Hepatocyte (in vitro differentiated cells): ENCODE data around the gene THTPA. TPM values are rescaled to one million over a fixed set of nuclear protein-coding genes. Genes with fewer than 3 reads are reported as not detected.

ENCODE experiments used
- DNase-seq: peaks from one replicate; pipeline ENCODE4 v3.0.0-alpha.2; 2016; ENCODE audit warnings: low spot score
- H2AFZ ChIP-seq: fragments of 200-600 bp; sonication (generic); 2 replicates; pipeline ENCODE4 v1.6.0; 2016; ENCODE audit warnings: antibody characterized with exemption, mild to moderate bottlenecking
- H3K27ac ChIP-seq: fragments of 200-600 bp; sonication (generic); 2 replicates; pipeline ENCODE4 v1.5.1; 2016; ENCODE audit warnings: mild to moderate bottlenecking
- H3K27me3 ChIP-seq: fragments of 200-600 bp; sonication (generic); 2 replicates; pipeline ENCODE4 v1.6.1; 2016
- H3K36me3 ChIP-seq: fragments of 200-600 bp; sonication (generic); replicated peaks from 2 replicates; pipeline ENCODE4 v1.5.1; 2016; ENCODE audit warnings: low read depth; ENCODE audit not compliant: insufficient read depth
- H3K4me1 ChIP-seq: fragments of 200-600 bp; sonication (generic); 2 replicates; pipeline ENCODE4 v1.5.1; 2016; ENCODE audit warnings: mild to moderate bottlenecking, moderate library complexity; ENCODE audit not compliant: insufficient read depth
- H3K4me2 ChIP-seq: fragments of 200-600 bp; sonication (generic); 2 replicates; pipeline ENCODE4 v1.6.0; 2016
- H3K4me3 ChIP-seq: fragments of 200-600 bp; sonication (generic); 2 replicates; pipeline ENCODE4 v1.5.1; 2016; ENCODE audit warnings: mild to moderate bottlenecking
- H3K79me2 ChIP-seq: fragments of 200-600 bp; sonication (generic); 2 replicates; pipeline ENCODE4 v1.6.0; 2017; ENCODE audit warnings: mild to moderate bottlenecking
- H3K9me2 ChIP-seq: fragments of 200-600 bp; sonication (generic); replicated peaks from 2 replicates; pipeline ENCODE4 v1.6.0; 2017; ENCODE audit warnings: mild to moderate bottlenecking; ENCODE audit not compliant: insufficient read depth
- H3K9me3 ChIP-seq: fragments of 200-600 bp; sonication (generic); 2 replicates; pipeline ENCODE4 v1.5.1; 2016; ENCODE audit warnings: low read depth, mild to moderate bottlenecking
- H4K20me1 ChIP-seq: fragments of 200-600 bp; sonication (generic); 2 replicates; pipeline ENCODE4 v1.6.0; 2016; ENCODE audit warnings: mild to moderate bottlenecking; ENCODE audit not compliant: insufficient read depth, poor library complexity, severe bottlenecking
- EZH2 ChIP-seq: fragments of 200-600 bp; sonication (generic); IDR thresholded peaks from 2 replicates; pipeline ENCODE4 v1.6.1; 2016; ENCODE audit warnings: antibody characterized with exemption, mild to moderate bottlenecking, borderline replicate concordance
- EZH2phosphoT487 ChIP-seq: fragments of 200-600 bp; sonication (generic); IDR thresholded peaks from one replicate; pipeline ENCODE4 v1.6.1; 2018; ENCODE audit warnings: antibody characterized with exemption, mild to moderate bottlenecking, low read depth, moderate library complexity; ENCODE audit not compliant: unreplicated experiment, severe bottlenecking
- WGBS: methylation state at CpG from one replicate; pipeline ENCODE4 v1.1.6; 2016; ENCODE audit warnings: low lambda C conversion rate; ENCODE audit errors: missing lambda C conversion rate; 5-methylcytosine and 5-hydroxymethylcytosine counted together
- polyA plus RNA-seq: library from polyadenylated mRNA; unstranded; fragments of >200 nt; fragmentation: Nextera tagmentation; extraction: Ambion mirVana; gene quantifications from 2 replicates; pipeline ENCODE4 v1.2.1, GENCODE V29; 2016
- total RNA-seq: library from RNA; depleted of rRNA; stranded (reverse); fragments of >200 nt; gene quantifications from 2 replicates; pipeline ENCODE4 v1.2.3, GENCODE V29; 2014
- TF ChIP-seq, protein P1 (sequence below): fragments of 200-600 bp; sonication (generic); IDR thresholded peaks from 2 replicates; pipeline ENCODE4 v1.5.1; 2016; ENCODE audit warnings: antibody characterized with exemption, mild to moderate bottlenecking; ENCODE audit not compliant: poor library complexity

The THTPA gene
- total and polyA plus RNA-seq, 2 experiments from 2014 or later: 13.5 to 15.5 TPM

DNA sequence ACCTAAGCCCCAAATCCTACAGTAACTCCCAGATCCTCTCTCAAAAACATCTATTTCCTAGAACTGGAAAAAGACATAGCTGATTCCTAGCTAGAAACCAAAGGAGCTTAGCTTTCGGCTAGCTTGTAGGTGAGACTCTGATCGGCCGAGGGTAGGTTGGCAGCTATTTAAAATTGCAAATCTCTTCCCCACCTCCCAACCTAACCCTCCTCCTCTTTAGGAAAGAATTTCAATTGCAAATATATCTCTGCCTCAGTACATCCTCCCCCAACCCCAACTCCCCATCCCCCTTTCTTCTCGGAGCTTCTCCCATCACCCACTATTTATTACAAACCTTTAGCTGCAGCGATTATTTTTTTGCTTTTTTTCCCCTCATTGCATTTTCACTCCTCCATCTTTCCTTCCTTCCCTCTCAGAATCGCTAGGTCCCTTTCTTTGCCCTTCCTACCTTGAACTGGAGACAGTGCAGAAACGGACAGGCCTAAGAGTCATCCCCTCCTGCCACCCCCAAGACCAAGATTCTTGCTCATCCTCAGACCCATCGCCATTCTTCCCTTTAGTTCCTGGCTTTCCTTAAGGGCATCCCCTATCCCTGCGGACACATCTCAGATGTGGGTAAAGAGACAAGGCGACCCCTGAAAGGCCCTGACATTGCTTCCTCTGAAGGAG is 17.9 kb upstream of the THTPA start:
- Histone ChIP-seq H3K27me3 (no peaks in the 10 kb centered on the region), H3K79me2 (no peaks in the 10 kb centered on the region), H3K9me2 (no peaks in the 10 kb centered on the region), H3K27ac (no peak overlapping the region), H3K4me3 (no peak overlapping the region), H3K36me3 (no peaks in the 10 kb centered on the region), H3K9me3 (no peaks in the 10 kb centered on the region), H2AFZ (no peak overlapping the region), H3K4me1 (no peaks in the 10 kb centered on the region), H4K20me1 (no peaks in the 10 kb centered on the region), H3K4me2 (no peak overlapping the region)
- WGBS: 39% methylated on average over 9 of the region's 10 CpGs
- DNase-seq: no peak
- no peak for TF ChIP-seq EZH2
- no peak for TF ChIP-seq EZH2phosphoT487
- TF ChIP-seq, protein P1, sequence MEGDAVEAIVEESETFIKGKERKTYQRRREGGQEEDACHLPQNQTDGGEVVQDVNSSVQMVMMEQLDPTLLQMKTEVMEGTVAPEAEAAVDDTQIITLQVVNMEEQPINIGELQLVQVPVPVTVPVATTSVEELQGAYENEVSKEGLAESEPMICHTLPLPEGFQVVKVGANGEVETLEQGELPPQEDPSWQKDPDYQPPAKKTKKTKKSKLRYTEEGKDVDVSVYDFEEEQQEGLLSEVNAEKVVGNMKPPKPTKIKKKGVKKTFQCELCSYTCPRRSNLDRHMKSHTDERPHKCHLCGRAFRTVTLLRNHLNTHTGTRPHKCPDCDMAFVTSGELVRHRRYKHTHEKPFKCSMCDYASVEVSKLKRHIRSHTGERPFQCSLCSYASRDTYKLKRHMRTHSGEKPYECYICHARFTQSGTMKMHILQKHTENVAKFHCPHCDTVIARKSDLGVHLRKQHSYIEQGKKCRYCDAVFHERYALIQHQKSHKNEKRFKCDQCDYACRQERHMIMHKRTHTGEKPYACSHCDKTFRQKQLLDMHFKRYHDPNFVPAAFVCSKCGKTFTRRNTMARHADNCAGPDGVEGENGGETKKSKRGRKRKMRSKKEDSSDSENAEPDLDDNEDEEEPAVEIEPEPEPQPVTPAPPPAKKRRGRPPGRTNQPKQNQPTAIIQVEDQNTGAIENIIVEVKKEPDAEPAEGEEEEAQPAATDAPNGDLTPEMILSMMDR: no peak

- no peaks in the 10 kb centered on the region for H3K4me1 ChIP-seq
- no peak overlapping the region for H3K4me2 ChIP-seq
- H3K79me2 ChIP-seq: no peaks in the 10 kb centered on the region
- H3K27ac ChIP-seq: no peak overlapping the region
- no peak for DNase-seq
- no peak overlapping the region for H2AFZ ChIP-seq
- no peaks in the 10 kb centered on the region for H3K36me3 ChIP-seq
- H3K4me3 ChIP-seq: no peak overlapping the region
- no peaks in the 10 kb centered on the region for H3K9me2 ChIP-seq
- H3K9me3 ChIP-seq: no peaks in the 10 kb centered on the region
- TF ChIP-seq, protein P1: no peak
- TF ChIP-seq EZH2phosphoT487 (no peak), EZH2 (no peak)
- no peaks in the 10 kb centered on the region for H4K20me1 ChIP-seq
- H3K27me3 ChIP-seq: no peaks in the 10 kb centered on the region
- 29% methylated on average over 7 of the region's 7 CpGs for WGBS
Observed at GRCh38 chr14:23538785-23539184, 17.3 kb upstream of the THTPA start.

DNA sequence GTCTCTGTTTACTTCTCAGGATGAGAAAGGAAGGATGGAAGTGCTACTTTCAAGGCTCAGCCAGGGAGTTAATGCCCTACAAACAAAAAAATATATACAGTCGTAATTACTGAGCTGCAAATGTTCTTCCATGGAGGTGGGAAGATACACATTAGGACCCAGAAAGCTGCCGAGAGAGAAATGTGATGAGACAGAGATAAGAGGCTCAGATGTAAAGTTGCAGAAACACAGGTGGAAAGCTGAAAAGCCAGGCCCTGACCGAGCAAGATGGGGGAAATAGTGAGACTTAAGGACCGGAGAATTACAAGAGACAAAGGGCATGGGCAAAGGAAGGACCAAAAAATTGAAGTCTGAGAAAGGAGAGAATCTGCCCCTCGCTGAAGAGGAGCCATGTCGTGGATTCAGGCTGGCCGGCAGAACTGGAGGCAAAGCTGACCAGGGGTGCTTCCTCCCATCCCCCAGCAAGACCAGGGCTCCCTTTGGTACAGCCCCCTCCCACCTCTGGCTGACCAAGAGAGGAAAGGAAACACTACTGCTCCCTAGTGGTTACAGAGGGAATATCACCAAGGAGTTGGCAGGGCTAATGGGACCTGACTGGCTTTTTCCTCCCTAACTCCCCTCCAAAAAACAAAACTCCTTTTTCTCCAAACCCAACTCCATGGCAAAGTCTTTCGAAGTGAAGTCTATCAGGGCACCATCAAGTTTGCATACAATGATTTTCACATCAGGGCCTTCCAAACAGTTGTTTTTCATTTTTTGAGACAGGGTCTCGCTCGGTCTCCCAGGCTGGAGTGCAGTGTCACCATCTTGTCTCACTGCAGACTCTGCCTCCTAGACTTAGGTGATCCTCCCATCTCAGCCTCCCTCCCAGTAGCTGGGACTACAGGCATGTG is 16.6 kb upstream of the THTPA start:
- 46% methylated on average over 9 of the region's 10 CpGs for WGBS
- Histone ChIP-seq H3K9me3 (no peaks in the 10 kb centered on the region), H2AFZ (no peak overlapping the region), H3K9me2 (no peaks in the 10 kb centered on the region), H3K27me3 (no peaks in the 10 kb centered on the region), H3K79me2 (no peaks in the 10 kb centered on the region), H3K4me2 (no peak overlapping the region), H4K20me1 (no peaks in the 10 kb centered on the region), H3K36me3 (no peaks in the 10 kb centered on the region), H3K4me3 (no peak overlapping the region), H3K27ac (no peak overlapping the region), H3K4me1 (no peaks in the 10 kb centered on the region)
- peak; percentile 63 for DNase-seq
- TF ChIP-seq EZH2: no peak
- TF ChIP-seq, protein P1: peak; percentile 56
